Esophagus squamous epithelium (tissue), 5 donors: Measurements from ENCODE around the gene ULK4. TPM values are rescaled to one million over a fixed set of nuclear protein-coding genes. Genes with fewer than 3 reads are reported as not detected.

Experiments used
- DNase-seq: peaks from one replicate; lab custom pipeline; 2025; lab: John Stamatoyannopoulos, UW
- H3K27ac ChIP-seq, 4 donors: fragments of 200-600 bp; sonication (generic); one replicate each; pipeline ENCODE4 v1.5.1; 2016 to 2019; ENCODE audit warnings: mild to moderate bottlenecking in 1 of 4
- H3K27me3 ChIP-seq, 4 donors: fragments of 200-600 bp; sonication (generic); 1 replicate in 3 of 4; 2 replicates in 1 of 4; pipeline versions ENCODE4 v1.5.1 to v1.6.0; 2017 to 2021; ENCODE audit warnings: antibody characterized with exemption in 1 of 4
- H3K36me3 ChIP-seq, 3 donors: fragments of 200-600 bp; sonication (generic); one replicate each; pipeline ENCODE4 v1.5.1; 2016 to 2019
- H3K4me1 ChIP-seq, 3 donors: fragments of 200-600 bp; sonication (generic); one replicate each; pipeline ENCODE4 v1.5.1; 2017 to 2019
- H3K4me3 ChIP-seq, 4 donors: fragments of 200-600 bp; sonication (generic); 1 replicate in 3 of 4; 2 replicates in 1 of 4; pipeline ENCODE4 v1.5.1; 2016 to 2019; ENCODE audit warnings: mild to moderate bottlenecking in 2 of 4, moderate library complexity in 1 of 4
- H3K9me3 ChIP-seq, 3 donors: fragments of 200-600 bp; sonication (generic); one replicate each; pipeline ENCODE4 v1.5.1; 2016 to 2019
- POLR2A ChIP-seq, 4 donors: fragments of 450-650 bp; IDR thresholded peaks; one replicate each; pipeline ENCODE4 v1.6.1; 2017; ENCODE audit warnings: antibody characterized with exemption in 4 of 4, mild to moderate bottlenecking in 4 of 4, moderate library complexity in 3 of 4
- WGBS, 2 donors: methylation state at CpG; one replicate each; pipeline ENCODE4 v1.1.5; 2018; 5-methylcytosine and 5-hydroxymethylcytosine counted together
- intact Hi-C: fragments of 100-400 bp; cut with DNase I; formaldehyde crosslinking; loops from one replicate; pipeline ENCODE4 v1.15.0; 2022
- total RNA-seq, 4 donors: library from RNA; depleted of rRNA; stranded (reverse); fragments of >200 nt; gene quantifications; one replicate each; pipeline ENCODE4 v1.1.0, GENCODE V29; 2016
- TF ChIP-seq, protein P1 (sequence below), 6 experiments: fragments of 450-650 bp in 4 of 6; fragments of 200-600 bp in 2 of 6; sonication (generic) in 2 of 6; IDR thresholded peaks; one replicate each; pipeline ENCODE4 v1.5.1; 2016 to 2019; ENCODE audit warnings: antibody characterized with exemption in 6 of 6, mild to moderate bottlenecking in 4 of 6, moderate library complexity in 4 of 6
- donor health status: DM: yes; HTN: yes; CAD: no.

ULK4 gene
- total RNA-seq, 4 donors from 2014 or later, result 2.2 to 11.4 (median 7.9) TPM

GRCh38 chr3:41956574-41956973 is 5.3 kb downstream of the ULK4 start:
- Histone ChIP-seq H3K4me3 (no peak overlapping the region), H3K4me1 (peaks cover 0 to 10% (median 9%) of the 10 kb centered on the region in 3 donors), H3K36me3 (no peaks in the 10 kb centered on the region), H3K27ac (no peak overlapping the region), H3K27me3 (no peaks in the 10 kb centered on the region), H3K9me3 (no peaks in the 10 kb centered on the region)
- DNase-seq, result no peak
- TF ChIP-seq, protein P1, sequence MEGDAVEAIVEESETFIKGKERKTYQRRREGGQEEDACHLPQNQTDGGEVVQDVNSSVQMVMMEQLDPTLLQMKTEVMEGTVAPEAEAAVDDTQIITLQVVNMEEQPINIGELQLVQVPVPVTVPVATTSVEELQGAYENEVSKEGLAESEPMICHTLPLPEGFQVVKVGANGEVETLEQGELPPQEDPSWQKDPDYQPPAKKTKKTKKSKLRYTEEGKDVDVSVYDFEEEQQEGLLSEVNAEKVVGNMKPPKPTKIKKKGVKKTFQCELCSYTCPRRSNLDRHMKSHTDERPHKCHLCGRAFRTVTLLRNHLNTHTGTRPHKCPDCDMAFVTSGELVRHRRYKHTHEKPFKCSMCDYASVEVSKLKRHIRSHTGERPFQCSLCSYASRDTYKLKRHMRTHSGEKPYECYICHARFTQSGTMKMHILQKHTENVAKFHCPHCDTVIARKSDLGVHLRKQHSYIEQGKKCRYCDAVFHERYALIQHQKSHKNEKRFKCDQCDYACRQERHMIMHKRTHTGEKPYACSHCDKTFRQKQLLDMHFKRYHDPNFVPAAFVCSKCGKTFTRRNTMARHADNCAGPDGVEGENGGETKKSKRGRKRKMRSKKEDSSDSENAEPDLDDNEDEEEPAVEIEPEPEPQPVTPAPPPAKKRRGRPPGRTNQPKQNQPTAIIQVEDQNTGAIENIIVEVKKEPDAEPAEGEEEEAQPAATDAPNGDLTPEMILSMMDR (IDR thresholded peaks at IDR 0.05), result no peak
- intact Hi-C loops, result no loop called here

DNA sequence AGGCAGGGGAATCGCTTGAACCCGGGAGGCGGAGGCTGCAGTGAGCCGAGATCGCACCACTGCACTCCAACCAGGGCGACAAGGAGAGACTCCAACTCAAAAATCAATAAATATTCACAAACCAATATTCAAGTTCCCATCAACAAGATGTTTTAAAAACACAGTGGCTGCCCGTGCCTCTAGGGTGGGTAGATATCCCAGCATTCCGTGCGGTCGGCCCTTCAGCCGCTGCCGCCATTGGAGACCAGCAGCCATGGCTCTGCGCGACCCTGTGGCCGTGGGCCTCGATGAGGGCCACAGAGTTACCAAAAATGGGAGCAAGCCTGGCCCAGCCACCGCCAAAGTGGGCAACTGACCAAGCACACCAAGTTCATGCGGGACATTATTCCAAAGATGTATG is 6.7 kb downstream of the ULK4 start:
- 98 to 99% methylated on average over 7 to 12 of the region's 18 CpGs for WGBS, 2 donors
- Histone ChIP-seq H3K27ac (no peak overlapping the region), H3K4me3 (no peak overlapping the region), H3K36me3 (no peaks in the 10 kb centered on the region), H3K27me3 (no peaks in the 10 kb centered on the region), H3K4me1 (no peaks in the 10 kb centered on the region), H3K9me3 (no peaks in the 10 kb centered on the region)
- no peak for DNase-seq
- TF ChIP-seq POLR2A (IDR thresholded peaks at IDR 0.05), result no peak
- TF ChIP-seq, protein P1 (IDR thresholded peaks at IDR 0.05), result no peak
- intact Hi-C loops, result no loop called here

- intact Hi-C loops, result no loop called here
- TF ChIP-seq POLR2A (IDR thresholded peaks at IDR 0.05), result no peak
- TF ChIP-seq, protein P1 (IDR thresholded peaks at IDR 0.05), result no peak
- Histone ChIP-seq H3K27ac (no peak overlapping the region), H3K4me1 (no peaks in the 10 kb centered on the region), H3K4me3 (no peak overlapping the region), H3K27me3 (no peaks in the 10 kb centered on the region), H3K36me3 (peaks cover 0 to 4% (median 0%) of the 10 kb centered on the region in 3 donors), H3K9me3 (no peaks in the 10 kb centered on the region)
- 96 to 98% methylated on average over 3 of the region's 3 CpGs for WGBS, 2 donors
- no peak for DNase-seq
These were observed 18.5 kb downstream of the ULK4 start for GRCh38 chr3:41943311-41943843.

DNA sequence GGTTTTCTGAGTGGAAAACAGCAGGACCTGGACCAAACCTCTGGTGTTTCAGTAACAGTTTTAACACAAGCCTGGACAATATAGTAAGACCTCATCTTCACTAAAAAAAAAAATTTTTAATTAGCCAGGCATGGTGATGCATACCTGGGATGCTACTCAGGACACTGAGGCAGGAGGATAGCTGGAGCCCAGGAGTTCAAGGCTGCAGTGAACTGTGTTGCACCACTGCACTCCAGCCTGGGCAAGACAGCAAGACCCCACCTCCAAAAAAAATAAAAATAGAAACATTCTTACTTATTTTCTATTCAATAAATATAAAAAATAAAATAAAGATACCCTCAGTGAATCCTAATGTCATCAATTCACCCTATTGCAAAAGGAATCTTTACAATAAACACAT is 21.5 kb downstream of the ULK4 start:
- intact Hi-C loops, result no loop called here
- Histone ChIP-seq H3K4me1 (no peaks in the 10 kb centered on the region), H3K9me3 (no peaks in the 10 kb centered on the region), H3K36me3 (no peaks in the 10 kb centered on the region), H3K4me3 (no peak overlapping the region), H3K27ac (no peak overlapping the region), H3K27me3 (no peaks in the 10 kb centered on the region)
- TF ChIP-seq, protein P1 (IDR thresholded peaks at IDR 0.05), result no peak
- no peak for TF ChIP-seq POLR2A (IDR thresholded peaks at IDR 0.05)
- DNase-seq, result no peak

- TF ChIP-seq POLR2A (IDR thresholded peaks at IDR 0.05), result no peak
- TF ChIP-seq, protein P1 (IDR thresholded peaks at IDR 0.05), result no peak
- H3K36me3 ChIP-seq, result no peaks in the 10 kb centered on the region
- H3K4me3 ChIP-seq, result no peak overlapping the region
- H3K27ac ChIP-seq, result no peak overlapping the region
- H3K9me3 ChIP-seq, result no peaks in the 10 kb centered on the region
- 100% methylated on average over 1 of the region's 1 CpG for WGBS, 2 donors
- intact Hi-C loops, result no loop called here
- DNase-seq, result no peak
- peaks cover 0 to 11% (median 6%) of the 10 kb centered on the region in 3 donors for H3K4me1 ChIP-seq
- no peaks in the 10 kb centered on the region for H3K27me3 ChIP-seq
These were observed 25.5 kb downstream of the ULK4 start for GRCh38 chr3:41936384-41936783.
